ENCODE data around the gene DEPDC1. TPM values are rescaled to one million over a fixed set of nuclear protein-coding genes. Genes with fewer than 3 reads are reported as not detected.

Gene DEPDC1
- total RNA-seq, 1 experiment from 2014 or later, result 26.1 TPM

- H3K4me3 Mint-ChIP-seq, result no peak overlapping the region
- Histone ChIP-seq H2BK5ac (ENCODE audit: insufficient read length, low read length) (no peak overlapping the region), H3K4me1 (ENCODE audit: insufficient read depth, low read length) (no peaks in the 10 kb centered on the region), H4K8ac (replicated peaks; ENCODE audit: insufficient read length, low read depth, low read length) (no peak overlapping the region), H4K91ac (ENCODE audit: insufficient read length, low read depth, low read length) (no peak overlapping the region), H3T11ph (ENCODE audit: low read length) (no peak overlapping the region), H2BK120ac (ENCODE audit: low read depth, low read length, poor library complexity, severe bottlenecking) (no peak overlapping the region), H4K20me1 (ENCODE audit: control insufficient read depth, insufficient read depth, insufficient read length) (no peaks in the 10 kb centered on the region), H4K5ac (ENCODE audit: insufficient read length, low read depth, low read length) (no peak overlapping the region), H3K23ac (ENCODE audit: insufficient read length, low read depth, low read length) (no peak overlapping the region), H2AK5ac (ENCODE audit: insufficient read length, low read length) (no peak overlapping the region), H3K27ac (ENCODE audit: insufficient read length, low read depth, low read length) (no peak overlapping the region), H2BK15ac (ENCODE audit: low read depth, low read length) (no peak overlapping the region), H3K79me1 (ENCODE audit: insufficient read depth, low read depth, low read length, poor library complexity, severe bottlenecking) (no peaks in the 10 kb centered on the region), H2AFZ (ENCODE audit: low read length) (no peak overlapping the region), H3K79me2 (ENCODE audit: insufficient read depth, low read length) (no peaks in the 10 kb centered on the region), H3K14ac (ENCODE audit: insufficient read depth, low read length) (no peak overlapping the region), H2BK20ac (ENCODE audit: low read depth, low read length, poor library complexity, severe bottlenecking) (no peak overlapping the region), H3K4me2 (ENCODE audit: insufficient read depth, insufficient read length, low read length) (no peak overlapping the region), H3K9ac (ENCODE audit: extremely low read depth, insufficient read length, low read length) (no peak overlapping the region), H3K9me3 (ENCODE audit: control insufficient read depth, low read depth, low read length) (no peaks in the 10 kb centered on the region), H3K4ac (ENCODE audit: low read depth, low read length) (no peak overlapping the region), H2BK12ac (ENCODE audit: insufficient read length, low read depth, low read length) (no peak overlapping the region), H3K27me3 (ENCODE audit: insufficient read depth, low read length) (no peaks in the 10 kb centered on the region), H3K18ac (ENCODE audit: insufficient read length, low read depth, low read length) (no peak overlapping the region), H3K23me2 (ENCODE audit: insufficient read length, low read depth, low read length, poor library complexity, severe bottlenecking) (no peaks in the 10 kb centered on the region), H3K56ac (ENCODE audit: insufficient read length, low read depth, low read length) (no peak overlapping the region)
- no peaks in the 10 kb centered on the region for H3K27me3 Mint-ChIP-seq (ENCODE audit: low read depth)
- no CpG with 5 or more reads among the region's 3 CpGs for WGBS (ENCODE audit: extremely low coverage, insufficient read length, low lambda C conversion rate)
- no peaks in the 10 kb centered on the region for H3K4me1 Mint-ChIP-seq
- no peak for TF ChIP-seq CTCF (conservative IDR thresholded peaks at IDR 0.05)
- H3K36me3 Mint-ChIP-seq (ENCODE audit: insufficient read depth in 1 of 3, low read depth in 3 of 3), result no peaks in the 10 kb centered on the region
- no peak overlapping the region for H3K27ac Mint-ChIP-seq
- no peak for DNase-seq
- no peaks in the 10 kb centered on the region for H3K9me3 Mint-ChIP-seq
These were observed 65.8 kb downstream of the DEPDC1 start for GRCh38 chr1:68431076-68431475.

Measured in H9 (cell line).